Measurements from ENCODE around the gene FAM163B. TPM values are rescaled to one million over a fixed set of nuclear protein-coding genes. Genes with fewer than 3 reads are reported as not detected.

The FAM163B gene
- total RNA-seq, 1 donor from 2014 or later, result not detected

GRCh38 chr9:133587466-133587865, 21.7 kb downstream of the FAM163B start:
- DNase-seq, result peak; percentile 11
- intact Hi-C loops (cut with micrococcal nuclease), result no loop called here
- no peak for ATAC-seq

DNA sequence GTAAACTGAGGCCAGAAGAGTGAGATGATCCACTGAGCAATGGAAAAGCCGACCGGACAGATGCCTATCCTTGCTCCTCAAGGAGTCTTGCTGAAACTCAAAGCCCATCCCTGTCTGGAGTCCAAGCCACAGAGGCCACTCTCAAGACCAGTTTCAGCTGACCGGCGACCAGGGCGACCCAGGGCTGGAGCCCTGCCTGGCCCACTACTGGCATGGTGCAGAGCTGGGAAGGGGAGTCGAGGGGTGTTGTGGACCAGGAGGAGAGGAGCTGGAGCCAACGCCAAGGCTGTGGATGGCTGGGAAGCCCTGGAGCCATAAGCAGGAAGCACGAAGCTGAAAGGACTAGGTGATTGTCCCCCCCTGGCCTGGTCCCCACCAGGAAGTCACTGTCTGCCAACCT, 22.1 kb downstream of the FAM163B start:
- DNase-seq, result peak; percentile 20
- intact Hi-C loops (cut with micrococcal nuclease), result no loop called here
- ATAC-seq, result no peak

DNA sequence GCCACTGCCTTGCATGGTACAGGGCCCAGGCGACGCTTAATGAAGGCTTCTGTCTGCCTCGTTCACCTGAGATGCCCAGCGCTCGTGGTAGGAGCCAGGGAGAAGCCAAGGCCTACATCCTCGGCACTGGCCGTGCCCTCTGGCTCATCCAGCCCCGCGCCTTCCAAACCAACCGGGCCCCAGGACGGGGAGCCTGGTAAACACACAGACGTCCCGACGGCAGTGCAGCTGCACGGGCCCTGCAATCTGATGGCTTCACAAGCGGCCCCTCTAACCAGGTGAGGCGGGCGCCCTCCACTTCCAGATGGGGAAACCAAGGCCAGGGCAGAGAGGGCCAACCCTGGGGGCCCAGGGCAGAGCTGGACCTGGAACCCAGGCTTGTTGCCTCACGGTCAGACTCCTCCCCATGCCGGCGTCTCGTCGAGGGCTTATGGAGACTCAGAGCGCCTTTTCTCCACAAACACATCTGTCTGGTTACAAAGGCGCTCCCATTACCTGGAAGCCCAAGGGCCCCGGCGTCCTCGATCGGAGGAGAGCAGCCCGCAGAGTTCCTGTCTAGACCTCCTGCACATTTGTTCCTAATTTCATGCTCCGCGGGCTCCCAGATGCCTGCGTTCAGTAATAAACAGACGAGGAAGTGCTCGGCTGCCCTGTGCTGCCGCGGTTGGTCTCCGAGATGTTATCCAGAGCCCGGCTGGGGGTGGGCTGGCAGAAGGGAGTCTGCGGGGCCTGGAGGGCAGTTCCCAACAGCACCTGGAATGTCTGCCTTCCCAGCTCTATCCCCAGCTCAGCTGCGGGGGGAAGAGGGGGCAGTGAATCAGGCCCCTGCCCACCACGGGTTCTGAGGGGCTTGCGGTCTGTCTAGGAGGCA, 23.5 kb downstream of the FAM163B start:
- intact Hi-C loops (cut with micrococcal nuclease), result no loop called here
- DNase-seq (peak; percentile 23), ATAC-seq (no peak)

- ATAC-seq, result peak; percentile 10
- peak; percentile 63 for DNase-seq
- intact Hi-C loops (cut with micrococcal nuclease), result no loop called here
These were observed 24.4 kb downstream of the FAM163B start for GRCh38 chr9:133584559-133585476.

DNA sequence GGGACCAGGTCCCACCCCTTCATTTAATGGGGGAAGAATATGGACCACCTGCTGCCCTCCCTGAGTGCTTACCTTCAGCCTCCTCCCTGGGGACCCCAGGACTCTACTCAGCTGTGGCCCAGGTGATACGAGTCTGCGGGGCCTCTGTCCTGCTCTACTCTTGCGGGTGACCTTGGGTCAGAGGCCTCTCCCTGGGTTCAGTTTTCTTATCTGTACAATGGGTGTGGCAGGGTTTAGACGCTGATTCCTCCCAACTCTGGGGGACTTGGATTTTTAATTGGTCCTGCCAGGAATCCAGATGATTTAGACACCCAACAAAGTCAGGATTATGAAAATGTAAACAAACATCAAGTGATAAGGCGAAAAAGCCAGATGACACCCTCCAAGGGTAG, 25.0 kb downstream of the FAM163B start:
- ATAC-seq (peak; percentile 2), DNase-seq (peak; percentile 32)
- intact Hi-C loops (cut with micrococcal nuclease), result no loop called here

DNA sequence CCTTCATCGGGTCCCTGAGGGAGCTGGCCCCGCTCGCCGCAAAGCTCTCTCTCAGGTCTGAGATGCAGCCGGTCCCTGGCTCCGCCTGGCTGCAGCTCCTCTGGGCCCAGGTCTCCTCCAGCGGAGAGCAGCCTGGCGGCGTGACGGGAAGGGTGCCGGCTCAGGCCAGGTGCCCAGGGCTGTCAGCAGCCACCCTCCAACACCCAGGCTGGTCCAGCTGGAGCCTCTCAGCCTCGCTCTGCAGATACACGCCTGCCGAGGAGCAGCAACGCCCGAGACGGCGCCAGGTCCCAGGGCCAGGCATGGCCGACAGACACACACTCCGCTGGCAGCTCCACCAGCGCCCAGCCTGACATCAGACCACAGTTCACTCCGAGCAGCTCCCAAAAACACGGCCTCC, 25.6 kb downstream of the FAM163B start:
- ATAC-seq (peak; percentile 91), DNase-seq (peak; percentile 95)
- intact Hi-C loops (cut with micrococcal nuclease), result no loop called here

DNA sequence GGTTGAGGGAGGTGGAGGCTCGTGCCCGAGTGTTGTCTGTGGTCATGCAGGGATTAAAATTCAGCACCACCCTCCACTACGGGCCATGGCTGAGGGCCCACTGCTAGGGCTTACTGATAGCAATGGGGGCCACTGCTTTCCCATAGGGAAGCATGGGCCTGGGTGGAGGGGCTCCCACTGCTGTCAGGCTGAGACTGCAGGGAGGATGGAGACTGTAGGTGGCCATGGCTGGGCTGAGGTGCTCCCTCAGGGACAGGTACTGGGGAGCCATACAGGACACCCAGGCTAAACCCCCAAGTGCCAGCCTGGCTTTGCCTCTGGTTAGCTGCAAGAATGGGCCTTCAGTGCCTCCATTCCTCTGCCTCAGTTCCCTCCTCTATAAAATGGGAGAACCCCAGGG, 26.1 kb downstream of the FAM163B start:
- DNase-seq (peak; percentile 30), ATAC-seq (no peak)
- intact Hi-C loops (cut with micrococcal nuclease), result no loop called here

DNA sequence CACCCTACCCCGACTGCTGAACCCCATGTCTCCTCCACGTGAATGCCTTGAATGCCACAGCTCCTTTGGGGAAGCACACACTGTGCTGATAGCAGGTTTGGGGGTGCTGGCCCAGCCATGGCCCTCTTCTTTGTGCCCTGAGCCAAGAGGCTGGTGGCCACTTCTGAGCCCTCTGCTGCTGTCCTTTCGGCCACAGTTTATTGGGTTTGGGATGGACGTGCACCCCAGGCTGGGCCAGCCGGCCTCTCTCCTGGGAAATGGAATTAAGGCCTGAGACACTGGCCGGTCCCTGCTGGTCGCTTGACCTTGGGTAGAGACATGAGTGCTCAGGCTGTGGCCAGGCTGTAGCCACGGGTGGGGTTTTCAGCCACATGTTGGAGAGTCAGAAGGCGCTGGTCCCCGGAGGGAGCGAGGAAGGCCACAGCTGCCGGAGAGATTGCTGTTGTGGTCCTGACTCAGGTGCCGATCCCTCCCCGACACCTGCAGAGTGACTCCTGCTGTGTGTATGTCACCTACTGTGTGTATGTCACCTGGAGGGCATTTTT, 26.6 kb downstream of the FAM163B start:
- peak; percentile 31 for DNase-seq
- intact Hi-C loops (cut with micrococcal nuclease), result no loop called here
- ATAC-seq, result no peak

DNA sequence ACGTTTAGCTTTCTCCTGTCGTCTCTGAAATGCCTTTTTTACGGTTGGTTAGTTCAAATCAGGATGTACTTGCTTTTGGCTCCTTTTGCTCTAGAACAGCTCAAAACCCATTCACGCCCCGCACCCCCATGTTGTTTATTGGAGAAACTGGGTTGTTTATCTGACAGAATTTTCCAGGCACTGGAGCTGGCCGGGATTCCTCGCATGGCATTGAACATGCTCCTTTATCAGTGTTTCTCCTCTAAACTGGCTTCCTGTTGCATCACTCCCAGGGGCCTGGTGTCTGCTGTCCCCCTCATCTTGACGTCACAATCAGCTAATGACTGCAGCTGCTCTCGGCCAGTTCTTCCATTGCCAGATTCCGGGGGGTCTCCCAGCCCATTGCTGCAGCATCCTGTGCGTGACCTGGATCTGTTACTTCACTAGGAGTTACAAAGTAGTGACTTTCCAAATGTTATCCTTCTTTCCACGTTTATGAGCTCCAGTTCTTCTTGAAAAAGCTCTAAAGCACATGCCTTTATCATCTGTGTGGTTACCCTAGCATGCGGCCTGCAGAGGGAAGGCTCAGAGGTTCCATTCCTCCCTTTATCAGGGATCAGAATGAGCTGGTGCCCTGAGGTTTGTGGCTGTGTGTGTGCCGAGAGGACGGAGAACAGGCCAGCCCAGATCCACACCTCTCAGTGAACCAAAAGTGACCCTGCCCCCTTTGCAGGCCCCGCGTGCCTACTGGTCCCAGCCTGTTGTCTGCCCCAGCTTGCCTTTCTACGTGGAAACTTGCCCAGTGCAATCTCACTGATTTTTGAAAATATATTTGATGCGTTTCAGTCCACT, 27.5 kb downstream of the FAM163B start:
- intact Hi-C loops (cut with micrococcal nuclease), result no loop called here
- ATAC-seq (peak; percentile 38), DNase-seq (peak; percentile 83)

- DNase-seq, result peak; percentile 2
- ATAC-seq, result no peak
- intact Hi-C loops (cut with micrococcal nuclease), result no loop called here
These were observed 28.2 kb downstream of the FAM163B start for GRCh38 chr9:133581011-133581410.

- no peak for DNase-seq
- ATAC-seq, result no peak
These were observed 28.8 kb downstream of the FAM163B start for GRCh38 chr9:133580419-133580738.

DNA sequence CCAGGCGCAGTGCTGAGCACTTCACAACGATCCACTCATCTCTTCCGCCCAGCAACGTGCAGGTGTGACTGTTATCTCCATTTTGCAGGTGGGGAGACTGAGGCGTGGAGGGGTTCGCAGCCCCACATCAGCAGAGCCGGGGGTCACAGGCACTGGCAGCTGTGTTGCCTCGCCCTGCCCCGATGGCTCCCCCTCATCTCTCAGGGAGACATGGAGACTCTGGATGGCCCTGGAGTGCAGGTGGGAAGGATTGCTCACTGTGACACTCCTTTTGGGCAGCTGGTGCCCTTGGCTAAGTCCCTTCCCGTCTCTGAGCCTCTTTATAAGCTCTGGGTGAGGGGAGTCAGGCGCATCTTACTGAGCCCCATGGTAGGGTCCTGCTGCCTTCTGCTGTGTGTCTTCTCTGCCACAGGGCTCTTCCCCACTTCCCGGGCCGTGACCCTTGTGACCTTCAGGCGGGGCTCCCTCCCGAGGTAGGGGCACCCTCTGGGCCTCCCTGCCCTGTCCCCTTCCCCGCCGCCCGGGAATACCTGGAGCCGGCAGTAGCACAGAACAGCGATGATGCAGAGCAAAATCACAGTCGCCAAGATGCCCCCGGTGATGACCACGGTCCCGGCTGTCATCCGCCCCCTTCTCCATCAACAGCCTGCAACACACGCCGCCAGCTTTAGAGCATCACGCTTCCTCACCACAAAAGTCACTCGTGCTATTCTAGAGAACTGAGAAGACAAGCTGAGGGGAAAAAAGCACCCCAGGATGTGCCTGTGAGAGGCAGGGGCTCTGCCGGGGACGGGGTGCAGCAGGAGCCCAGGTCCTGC, 29.4 kb downstream of the FAM163B start:
- DNase-seq (peak; percentile 25), ATAC-seq (no peak)
- intact Hi-C loops (cut with micrococcal nuclease), result no loop called here

More at GRCh38 chr9:133580419-133580738, 28.8 kb downstream of the FAM163B start:
- intact Hi-C loops (cut with micrococcal nuclease), result no loop called here

DNA sequence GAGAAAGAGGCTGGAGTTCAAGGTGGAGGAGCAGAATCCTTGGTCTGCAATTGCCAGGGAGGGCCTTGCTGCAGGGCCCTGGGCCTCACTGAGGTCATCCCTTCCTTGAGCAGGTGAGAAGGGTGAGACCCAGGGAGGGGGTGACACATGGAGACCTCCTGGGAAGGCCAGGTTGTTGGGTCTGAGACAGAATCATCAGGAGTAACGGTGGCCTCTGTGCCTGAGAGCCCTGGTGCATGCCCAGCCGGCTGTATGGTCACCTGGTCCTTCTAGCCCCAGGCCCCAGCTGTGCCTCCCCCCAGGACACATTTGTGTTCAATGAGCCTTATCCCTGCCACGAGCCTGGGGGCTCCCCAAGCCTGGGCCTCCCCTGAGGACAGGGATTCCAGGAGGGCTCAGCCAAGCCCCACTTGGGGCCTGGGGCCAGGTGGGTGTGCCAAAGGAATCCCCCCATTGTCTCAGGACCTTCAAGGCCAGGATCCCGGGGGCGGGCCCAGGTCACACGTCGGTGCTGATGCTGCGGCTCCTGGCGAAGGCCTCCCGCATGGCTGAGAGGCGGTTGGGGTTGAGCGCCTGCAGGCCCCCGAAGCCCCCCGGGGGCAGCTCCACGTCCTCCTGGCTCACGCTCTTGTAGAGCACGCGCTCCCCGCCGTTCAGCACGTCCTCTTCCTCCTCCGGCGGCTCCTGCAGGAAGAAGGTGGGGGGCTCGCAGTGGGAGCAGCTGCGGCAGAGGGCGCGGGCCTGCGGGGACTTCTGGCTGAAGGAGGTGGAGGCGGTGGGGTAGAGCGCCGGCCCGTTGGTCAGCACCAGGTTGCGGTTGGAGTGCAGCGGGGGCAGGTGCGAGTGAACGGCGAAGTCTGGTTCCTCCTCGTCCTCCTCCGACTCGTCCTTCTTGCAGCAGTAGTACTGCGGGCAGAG, 30.4 kb downstream of the FAM163B start:
- DNase-seq, result peak; percentile 24
- ATAC-seq, result no peak
- intact Hi-C loops (cut with micrococcal nuclease), result no loop called here

DNA sequence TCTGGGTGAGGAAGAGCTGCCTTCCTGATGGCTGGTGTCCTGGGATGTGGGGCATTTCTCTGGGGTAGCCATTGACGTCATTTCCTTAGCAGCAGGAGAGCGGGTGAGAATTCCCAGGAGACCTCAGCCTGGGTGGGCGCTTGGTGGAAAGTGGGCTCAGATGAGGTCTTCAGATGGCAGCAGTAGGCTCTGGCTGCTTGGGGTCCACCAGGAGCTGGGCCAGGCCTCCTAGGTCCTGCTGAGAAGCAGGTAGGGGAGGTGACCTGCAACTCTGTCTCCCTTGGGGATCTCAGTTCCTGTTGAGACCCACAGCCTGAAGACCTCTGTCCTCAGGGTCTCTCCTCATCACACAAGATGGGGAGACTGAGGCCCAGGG, 31.5 kb downstream of the FAM163B start:
- ATAC-seq (no peak), DNase-seq (peak; percentile 25)
- intact Hi-C loops (cut with micrococcal nuclease), result no loop called here

- ATAC-seq (peak; percentile 5), DNase-seq (peak; percentile 55)
These were observed 32.1 kb downstream of the FAM163B start for GRCh38 chr9:133576875-133577736.

More at GRCh38 chr9:133576875-133577736, 32.1 kb downstream of the FAM163B start:
- intact Hi-C loops (cut with micrococcal nuclease), result no loop called here

Data from left ventricle myocardium superior (tissue), 1 donor.